BJ (cell line): ENCODE data around the gene DAPK2. TPM values are rescaled to one million over a fixed set of nuclear protein-coding genes. Genes with fewer than 3 reads are reported as not detected.

Experiments used
- CTCF ChIA-PET: fragments of 350-600 bp; formaldehyde crosslinking; extraction: SDS; loops from one replicate; lab custom pipeline; 2021; ENCODE audit warnings: antibody characterized with exemption, inconsistent platforms; lab: Yijun Ruan, JAX
- POLR2A ChIA-PET: fragments of 300-600 bp; sonication (Branson Sonifier 250); formaldehyde crosslinking; extraction: SDS; loops from one replicate; lab custom pipeline; 2021; ENCODE audit warnings: antibody characterized with exemption; lab: Charles Lee
- DNase-seq: peaks from one replicate; pipeline ENCODE4 v3.0.0-alpha.2; 2011; ENCODE audit warnings: low read depth
- H3K27me3 ChIP-seq: 2 replicates; pipeline ENCODE4 v1.6.0; 2011; ENCODE audit warnings: low read length; ENCODE audit not compliant: control insufficient read depth, insufficient read depth
- H3K36me3 ChIP-seq: 2 replicates; pipeline ENCODE4 v1.5.1; 2011; ENCODE audit warnings: low read length; ENCODE audit not compliant: control insufficient read depth, insufficient read depth
- H3K4me3 ChIP-seq: 2 replicates; pipeline ENCODE4 v1.5.1; 2011; ENCODE audit warnings: low read depth, mild to moderate bottlenecking, control low read depth, low read length
- CTCF ChIP-seq: IDR thresholded peaks from 2 replicates; pipeline ENCODE4 v1.5.1; 2011; ENCODE audit warnings: low read depth, mild to moderate bottlenecking, control low read depth, inconsistent platforms, low read length, moderate library complexity; ENCODE audit not compliant: insufficient read depth
- polyA plus RNA-seq: library from polyadenylated mRNA; depleted of rRNA; stranded (reverse); fragments of >200 nt; gene quantifications from 2 replicates; pipeline ENCODE4 v1.2.3, GENCODE V29; 2011

The DAPK2 gene
- polyA plus RNA-seq, 1 experiment, result 12.4 TPM

- TF ChIP-seq CTCF, result no peak
- CTCF ChIA-PET, result interaction anchor here (0.7 to 2.2 kb wide), 7 partner anchors 9 to 127 kb away, joined by 3 to 6 read pairs (median 3); partner anchors contain the start of gene DAPK2
- POLR2A ChIA-PET, result no interaction called here
- Histone ChIP-seq H3K27me3 (no peaks in the 10 kb centered on the region), H3K36me3 (peaks cover 9% of the 10 kb centered on the region), H3K4me3 (no peak overlapping the region)
- DNase-seq, result no peak
These were observed 127.4 kb downstream of the DAPK2 start for GRCh38 chr15:63918901-63919348.

GRCh38 chr15:63918317-63918672 lies 128.0 kb downstream of the DAPK2 start:
- Histone ChIP-seq H3K36me3 (peaks cover 7% of the 10 kb centered on the region), H3K27me3 (no peaks in the 10 kb centered on the region), H3K4me3 (no peak overlapping the region)
- no peak for TF ChIP-seq CTCF
- CTCF ChIA-PET, result interaction anchor here (1.2 to 2.2 kb wide), 4 partner anchors 10 to 127 kb away, joined by 3 to 6 read pairs (median 4); partner anchors contain the start of gene DAPK2
- POLR2A ChIA-PET, result no interaction called here
- DNase-seq, result no peak

- Histone ChIP-seq H3K27me3 (no peaks in the 10 kb centered on the region), H3K36me3 (peaks cover 5% of the 10 kb centered on the region), H3K4me3 (no peak overlapping the region)
- CTCF ChIA-PET, result interaction anchor here (0.6 to 2.0 kb wide), 4 partner anchors 16 to 165 kb away, joined by 3 to 6 read pairs (median 4); partner anchors contain the start of gene DAPK2
- POLR2A ChIA-PET, result no interaction called here
- no peak for DNase-seq
- TF ChIP-seq CTCF, result no peak
These were observed 128.5 kb downstream of the DAPK2 start for GRCh38 chr15:63917588-63918316.

GRCh38 chr15:63915873-63916771 lies 130.2 kb downstream of the DAPK2 start:
- Histone ChIP-seq H3K27me3 (no peaks in the 10 kb centered on the region), H3K4me3 (no peak overlapping the region), H3K36me3 (no peaks in the 10 kb centered on the region; the same call in none of the 2 replicates)
- TF ChIP-seq CTCF, result peak; percentile 62
- no peak for DNase-seq
- POLR2A ChIA-PET, result no interaction called here
- CTCF ChIA-PET, result interaction anchor here (0.7 to 1.7 kb wide), 8 partner anchors 10 to 164 kb away, joined by 3 to 7 read pairs (median 3); partner anchors contain the start of gene DAPK2
